22Rv1 (cell line): Measurements from ENCODE around the gene A3GALT2.

Experiments used
- CTCF ChIP-seq: fragments of 450-650 bp; IDR thresholded peaks from 2 replicates; pipeline ENCODE4 v1.5.1; 2017; ENCODE audit warnings: mild to moderate bottlenecking
- ZFX ChIP-seq: fragments of 450-650 bp; IDR thresholded peaks from 2 replicates; pipeline ENCODE4 v1.6.1; 2017; ENCODE audit warnings: antibody characterized with exemption, borderline replicate concordance

DNA sequence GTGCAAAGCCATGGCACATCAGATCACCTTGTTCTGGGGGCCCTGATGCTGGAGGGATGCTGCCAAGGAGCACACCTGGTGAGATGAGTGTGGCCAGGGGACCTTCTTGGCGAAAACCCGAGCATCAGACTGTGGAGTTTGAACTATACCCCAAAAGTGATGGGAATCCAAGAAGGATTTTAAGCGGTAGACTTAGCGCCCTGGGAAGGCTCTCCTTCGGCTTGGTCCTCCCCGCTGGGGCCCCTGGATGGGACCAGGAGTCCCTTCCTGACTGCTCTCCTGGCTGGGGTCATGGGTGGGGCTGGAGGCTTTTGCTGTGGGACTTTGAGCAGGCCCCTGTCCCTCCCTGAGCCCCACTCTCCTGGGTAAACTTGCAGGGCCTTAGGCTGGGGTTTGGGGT is 54.1 kb downstream of the A3GALT2 start:
- no peak for TF ChIP-seq CTCF
- no peak for TF ChIP-seq ZFX
